Astrocyte (in vitro differentiated cells and primary cell): ENCODE results near the gene EGFR. TPM values are rescaled to one million over a fixed set of nuclear protein-coding genes. Genes with fewer than 3 reads are reported as not detected.
A peak's percentile ranks its signal among the peaks of the same experiment; 100 is the strongest.

Experiments used
- DNase-seq: peaks from one replicate; pipeline ENCODE4 v3.0.0-alpha.2; 2010; ENCODE audit warnings: low read depth
- FAIRE-seq: peaks from 2 replicates; lab custom pipeline; 2011; peaks lifted over from hg19 to GRCh38; lab: Jason Lieb, UNC
- H2AFZ ChIP-seq: 2 replicates; pipeline ENCODE4 v1.6.0; 2012; ENCODE audit warnings: low read depth, low read length, inconsistent platforms
- H3K27ac ChIP-seq: 2 replicates; pipeline ENCODE4 v1.5.1; 2011; ENCODE audit warnings: low read depth, low read length, inconsistent platforms
- H3K27me3 ChIP-seq: 2 replicates; pipeline ENCODE4 v1.6.0; 2011; ENCODE audit warnings: low read length, inconsistent platforms; ENCODE audit not compliant: insufficient read depth
- H3K36me3 ChIP-seq: 2 replicates; pipeline ENCODE4 v1.5.1; 2011; ENCODE audit warnings: low read length, inconsistent platforms; ENCODE audit not compliant: insufficient read depth
- H3K4me1 ChIP-seq: 2 replicates; pipeline ENCODE4 v1.5.1; 2011; ENCODE audit warnings: low read length, inconsistent platforms; ENCODE audit not compliant: insufficient read depth
- H3K4me2 ChIP-seq: 2 replicates; pipeline ENCODE4 v1.6.0; 2012; ENCODE audit warnings: low read length, inconsistent platforms
- H3K4me3 ChIP-seq: 2 replicates; pipeline ENCODE4 v1.5.1; 2011; ENCODE audit warnings: low read depth, mild to moderate bottlenecking, low read length, inconsistent platforms; ENCODE audit not compliant: insufficient read depth
- H3K79me2 ChIP-seq: 2 replicates; pipeline ENCODE4 v1.6.0; 2012; ENCODE audit warnings: mild to moderate bottlenecking, low read length, inconsistent platforms; ENCODE audit not compliant: insufficient read depth
- H3K9ac ChIP-seq: 2 replicates; pipeline ENCODE4 v1.6.0; 2012; ENCODE audit warnings: mild to moderate bottlenecking, low read length, inconsistent platforms
- H3K9me3 ChIP-seq: 2 replicates; pipeline ENCODE4 v1.5.1; 2012; ENCODE audit warnings: low read depth, mild to moderate bottlenecking, low read length, inconsistent platforms; ENCODE audit not compliant: insufficient read depth
- H4K20me1 ChIP-seq: 2 replicates; pipeline ENCODE4 v1.6.0; 2012; ENCODE audit warnings: low read length, inconsistent platforms; ENCODE audit not compliant: insufficient read depth
- H3K27ac Mint-ChIP-seq: one replicate; pipeline ENCODE4 v1.8.0; 2021; ENCODE audit warnings: mild to moderate bottlenecking, mixed read lengths; ENCODE audit not compliant: unreplicated experiment
- H3K27me3 Mint-ChIP-seq: one replicate; pipeline ENCODE4 v1.8.0; 2021; ENCODE audit warnings: low read depth, mixed read lengths; ENCODE audit not compliant: unreplicated experiment
- H3K36me3 Mint-ChIP-seq: one replicate; pipeline ENCODE4 v1.8.0; 2021; ENCODE audit warnings: low read depth, mixed read lengths; ENCODE audit not compliant: unreplicated experiment
- H3K4me1 Mint-ChIP-seq: one replicate; pipeline ENCODE4 v1.8.0; 2021; ENCODE audit warnings: low read depth, mixed read lengths; ENCODE audit not compliant: unreplicated experiment
- H3K4me3 Mint-ChIP-seq: one replicate; pipeline ENCODE4 v1.8.0; 2021; ENCODE audit warnings: mild to moderate bottlenecking, moderate library complexity, mixed read lengths; ENCODE audit not compliant: unreplicated experiment
- H3K9me3 Mint-ChIP-seq: one replicate; pipeline ENCODE4 v1.8.0; 2021; ENCODE audit warnings: mild to moderate bottlenecking, mixed read lengths; ENCODE audit not compliant: unreplicated experiment
- CTCF ChIP-seq: IDR thresholded peaks from 2 replicates; pipeline ENCODE4 v1.5.1; 2011; ENCODE audit warnings: low read depth, mild to moderate bottlenecking, inconsistent platforms, low read length, moderate library complexity; ENCODE audit not compliant: insufficient read depth
- EZH2 ChIP-seq: IDR thresholded peaks from 2 replicates; pipeline ENCODE4 v1.6.1; 2012; ENCODE audit warnings: mild to moderate bottlenecking, low read length, inconsistent platforms; ENCODE audit not compliant: insufficient read depth
- total RNA-seq: library from RNA; stranded (reverse); gene quantifications from 2 replicates; pipeline ENCODE4 v1.2.1, GENCODE V29; 2021

Gene EGFR
- total RNA-seq, 1 donor from 2014 or later, result 27.3 TPM

GRCh38 chr7:55205124-55205955 is 186.5 kb downstream of the EGFR start:
- Histone ChIP-seq H3K9me3 (no peaks in the 10 kb centered on the region), H3K79me2 (no peaks in the 10 kb centered on the region), H3K36me3 (peaks cover 73% of the 10 kb centered on the region), H3K27ac (peak overlapping the region; percentile 43), H3K4me3 (no peak overlapping the region), H3K27me3 (no peaks in the 10 kb centered on the region), H4K20me1 (no peaks in the 10 kb centered on the region), H2AFZ (no peak overlapping the region), H3K9ac (no peak overlapping the region), H3K4me2 (no peak overlapping the region), H3K4me1 (peaks cover 11% of the 10 kb centered on the region)
- Mint-ChIP-seq H3K27ac (no peak overlapping the region), H3K4me3 (no peak overlapping the region), H3K4me1 (peaks cover 4% of the 10 kb centered on the region), H3K36me3 (peaks cover 11% of the 10 kb centered on the region), H3K27me3 (no peaks in the 10 kb centered on the region), H3K9me3 (no peaks in the 10 kb centered on the region)
- TF ChIP-seq CTCF (no peak), EZH2 (no peak)
- FAIRE-seq (no peak), DNase-seq (no peak)

- H3K27me3 Mint-ChIP-seq, result no peaks in the 10 kb centered on the region
- DNase-seq, result peak; percentile 38
These were observed 187.6 kb downstream of the EGFR start for GRCh38 chr7:55206235-55207029.

More at GRCh38 chr7:55206235-55207029, 187.6 kb downstream of the EGFR start:
- peak overlapping the region; percentile 43 for H3K27ac ChIP-seq
- H3K27me3 ChIP-seq, result no peaks in the 10 kb centered on the region
- no peak overlapping the region for H3K4me3 ChIP-seq
- peaks cover 11% of the 10 kb centered on the region for H3K4me1 ChIP-seq
- H3K79me2 ChIP-seq, result no peaks in the 10 kb centered on the region
- H3K9ac ChIP-seq, result peak overlapping the region; percentile 30
- peaks cover 64% of the 10 kb centered on the region for H3K36me3 ChIP-seq
- peak overlapping the region; percentile 14 for H3K4me2 ChIP-seq
- Mint-ChIP-seq H3K9me3 (no peaks in the 10 kb centered on the region), H3K36me3 (peaks cover 5% of the 10 kb centered on the region), H3K4me1 (peaks cover 4% of the 10 kb centered on the region), H3K27ac (no peak overlapping the region), H3K4me3 (no peak overlapping the region)
- FAIRE-seq, result no peak
- no peaks in the 10 kb centered on the region for H3K9me3 ChIP-seq
- H2AFZ ChIP-seq, result no peak overlapping the region
- H4K20me1 ChIP-seq, result no peaks in the 10 kb centered on the region
- TF ChIP-seq EZH2, result no peak
- no peak for TF ChIP-seq CTCF
